Right lobe of liver (tissue), 6 donors: ENCODE data around the gene GOLIM4. TPM values are rescaled to one million over a fixed set of nuclear protein-coding genes. Genes with fewer than 3 reads are reported as not detected.
"Not testable (repeated sequence)": the region's sequence is repeated elsewhere in the genome, so short reads cannot be mapped to it uniquely, and the experiment has no call there.

Experiments used
- ATAC-seq, 4 donors: fragments of 200-7000 bp; cut with Tn5 transposase; one replicate each; pipeline ENCODE4 v1.9.1; 2020; ENCODE audit warnings: mild to moderate bottlenecking in 4 of 4, moderate library complexity in 4 of 4
- DNase-seq, 3 donors: peaks; one replicate each; pipeline ENCODE4 v3.0.0-alpha.2; 2020
- H3K27ac ChIP-seq, 3 donors: fragments of 200-600 bp; one replicate each; pipeline ENCODE4 v1.8.0; 2022
- H3K27me3 ChIP-seq, 2 donors: fragments of 200-600 bp; one replicate each; pipeline ENCODE4 v1.8.0; 2022
- H3K36me3 ChIP-seq, 4 donors: fragments of 200-600 bp; sonication (generic) in 1 of 4; one replicate each; pipeline versions ENCODE4 v1.5.1 to v1.8.0; 2017 to 2022; ENCODE audit warnings: control low read depth in 1 of 4
- H3K4me1 ChIP-seq, 4 donors: fragments of 200-600 bp; sonication (generic) in 1 of 4; one replicate each; pipeline versions ENCODE4 v1.5.1 to v1.8.0; 2017 to 2022; ENCODE audit warnings: control low read depth in 1 of 4
- H3K4me3 ChIP-seq, 3 donors: fragments of 200-600 bp; one replicate each; pipeline ENCODE4 v1.8.0; 2022
- H3K9me3 ChIP-seq, 4 donors: fragments of 200-600 bp; sonication (generic) in 1 of 4; one replicate each; pipeline versions ENCODE4 v1.5.1 to v1.8.0; 2017 to 2022; ENCODE audit warnings: control low read depth in 1 of 4
- POLR2A ChIP-seq: fragments of 450-650 bp; IDR thresholded peaks from one replicate; pipeline ENCODE4 v1.6.1; 2017; ENCODE audit warnings: antibody characterized with exemption, mild to moderate bottlenecking
- WGBS: methylation state at CpG from one replicate; pipeline ENCODE4 v1.1.6; 2018; ENCODE audit warnings: low coverage, low lambda C conversion rate; ENCODE audit not compliant: insufficient coverage; ENCODE audit errors: missing lambda C conversion rate; 5-methylcytosine and 5-hydroxymethylcytosine counted together
- intact Hi-C, 2 donors: fragments of 100-400 bp; cut with DNase I; formaldehyde crosslinking; loops; one replicate each; pipeline versions ENCODE4 v1.11.2 to v1.14.1; 2022
- total RNA-seq, 6 experiments: library from RNA; depleted of rRNA in 2 of 6; stranded (reverse); fragments of >200 nt in 2 of 6; fragmentation: NEBNext Ultra II Directional in 3 of 6; extraction: Animal tissue kit (Norgen Biotek cat#: 25700) in 3 of 6; gene quantifications; one replicate each; pipeline versions ENCODE4 v1.1.0 to v1.2.4, GENCODE V29; 2016 to 2023
- TF ChIP-seq, protein P1 (sequence below), 4 donors: fragments of 200-600 bp in 3 of 4; fragments of 450-650 bp in 1 of 4; IDR thresholded peaks; one replicate each; pipeline versions ENCODE4 v1.5.1 to v1.8.0; 2016 to 2022; ENCODE audit warnings: antibody characterized with exemption in 4 of 4, mild to moderate bottlenecking in 2 of 4
- donor health status: DM: no; HTN: yes; CAD: no.
- donor health status: DM: no; HTN: no; CAD: no.
- donor health status: DM: no; HTN: no; CAD: no.
- donor health status: DM: no; HTN: yes; CAD: no.
- donor health status: DM: no; HTN: yes; CAD: no.

Gene GOLIM4
- total RNA-seq, 6 experiments from 2014 or later: 33.3 to 44.9 (median 36.6) TPM

DNA sequence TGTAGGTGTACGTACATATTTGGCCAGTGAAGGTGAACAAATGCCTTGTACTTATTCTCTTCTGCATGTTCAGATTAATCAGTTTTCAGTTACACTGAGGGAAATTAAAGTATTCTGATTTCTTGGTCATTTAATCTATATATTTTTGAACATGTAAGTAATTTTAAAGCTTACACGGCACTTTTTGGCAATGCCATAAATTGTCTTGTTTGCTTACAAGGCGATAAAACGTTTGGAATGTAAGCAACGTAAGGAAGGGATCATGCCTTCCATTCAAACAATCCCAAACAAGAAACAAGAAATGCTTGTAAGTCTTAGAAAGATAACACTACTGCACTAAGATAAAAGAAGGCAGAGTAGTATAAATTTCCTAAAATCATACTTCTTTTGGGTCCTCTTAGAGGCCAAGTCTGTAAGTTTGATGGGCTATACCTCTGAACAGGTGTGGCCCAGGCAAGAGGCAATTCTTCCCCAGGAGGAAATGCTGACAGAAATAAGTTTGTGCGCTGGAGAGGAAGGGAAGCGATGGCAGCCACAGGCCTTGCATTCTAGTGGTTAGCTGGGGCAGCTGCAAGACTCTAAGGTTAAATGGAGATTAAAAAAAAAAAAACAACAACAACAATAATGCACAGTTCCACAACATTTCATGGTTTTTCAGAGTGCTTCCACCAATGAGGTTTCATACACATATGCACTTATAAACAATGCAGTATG lies 73.8 kb downstream of the GOLIM4 start:
- Histone ChIP-seq H3K4me1 (no peaks in the 10 kb centered on the region), H3K36me3 (peaks cover 0 to 70% (median 28%) of the 10 kb centered on the region in 4 donors), H3K27ac (no peak overlapping the region), H3K27me3 (no peaks in the 10 kb centered on the region), H3K9me3 (no peaks in the 10 kb centered on the region), H3K4me3 (no peak overlapping the region)
- DNase-seq (no peak), ATAC-seq (no peak)
- WGBS: 78% methylated on average over 7 of the region's 7 CpGs
- intact Hi-C loops: no loop called here
- no peak for TF ChIP-seq POLR2A
- TF ChIP-seq, protein P1, sequence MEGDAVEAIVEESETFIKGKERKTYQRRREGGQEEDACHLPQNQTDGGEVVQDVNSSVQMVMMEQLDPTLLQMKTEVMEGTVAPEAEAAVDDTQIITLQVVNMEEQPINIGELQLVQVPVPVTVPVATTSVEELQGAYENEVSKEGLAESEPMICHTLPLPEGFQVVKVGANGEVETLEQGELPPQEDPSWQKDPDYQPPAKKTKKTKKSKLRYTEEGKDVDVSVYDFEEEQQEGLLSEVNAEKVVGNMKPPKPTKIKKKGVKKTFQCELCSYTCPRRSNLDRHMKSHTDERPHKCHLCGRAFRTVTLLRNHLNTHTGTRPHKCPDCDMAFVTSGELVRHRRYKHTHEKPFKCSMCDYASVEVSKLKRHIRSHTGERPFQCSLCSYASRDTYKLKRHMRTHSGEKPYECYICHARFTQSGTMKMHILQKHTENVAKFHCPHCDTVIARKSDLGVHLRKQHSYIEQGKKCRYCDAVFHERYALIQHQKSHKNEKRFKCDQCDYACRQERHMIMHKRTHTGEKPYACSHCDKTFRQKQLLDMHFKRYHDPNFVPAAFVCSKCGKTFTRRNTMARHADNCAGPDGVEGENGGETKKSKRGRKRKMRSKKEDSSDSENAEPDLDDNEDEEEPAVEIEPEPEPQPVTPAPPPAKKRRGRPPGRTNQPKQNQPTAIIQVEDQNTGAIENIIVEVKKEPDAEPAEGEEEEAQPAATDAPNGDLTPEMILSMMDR (IDR thresholded peaks at IDR 0.05): no peak

DNA sequence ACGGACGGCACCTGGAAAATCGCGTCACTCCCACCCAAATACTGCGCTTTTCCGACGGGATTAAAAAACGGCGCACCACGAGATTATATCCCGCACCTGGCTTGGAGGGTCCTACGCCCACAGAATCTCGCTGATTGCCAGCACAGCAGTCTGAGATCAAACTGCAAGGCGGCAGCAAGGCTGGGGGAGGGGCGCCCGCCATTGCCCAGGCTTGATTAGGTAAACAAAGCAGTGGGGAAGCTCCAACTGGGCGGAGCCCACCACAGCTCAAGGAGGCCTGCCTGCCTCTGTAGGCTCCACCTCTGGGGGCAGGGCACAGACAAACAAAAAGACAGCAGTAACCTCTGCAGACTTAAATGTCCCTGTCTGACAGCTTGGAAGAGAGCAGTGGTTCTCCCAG lies 84.4 kb downstream of the GOLIM4 start:
- H3K4me1 ChIP-seq, H3K27ac ChIP-seq, DNase-seq, ATAC-seq, H3K27me3 ChIP-seq, H3K9me3 ChIP-seq, intact Hi-C loops, H3K4me3 ChIP-seq: not testable (repeated sequence)
- WGBS: 87% methylated on average over 4 of the region's 17 CpGs
- H3K36me3 ChIP-seq: peaks cover 0 to 21% (median 2%) of the 10 kb centered on the region in 4 donors

DNA sequence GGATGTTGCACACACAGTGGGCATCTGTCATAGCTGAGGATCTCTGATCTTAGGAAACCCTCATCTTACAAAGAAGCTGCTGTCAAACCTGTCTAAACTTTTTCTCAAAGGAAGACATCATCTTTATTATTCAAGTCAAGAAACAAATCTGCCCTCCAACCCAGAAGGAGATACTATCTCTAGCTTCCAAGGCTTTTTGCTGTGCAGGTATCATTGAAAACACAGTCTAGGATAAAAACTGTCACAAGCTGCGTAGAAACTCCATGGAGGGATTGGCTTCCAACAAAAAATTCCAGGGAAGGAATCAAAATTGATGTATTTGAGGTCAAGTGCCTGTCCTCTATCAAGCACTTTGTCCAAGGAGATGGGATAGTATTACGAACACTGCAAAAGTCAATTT lies 89.1 kb downstream of the GOLIM4 start:
- Histone ChIP-seq H3K36me3 (peaks cover 0 to 21% (median 2%) of the 10 kb centered on the region in 4 donors), H3K4me1 (no peaks in the 10 kb centered on the region), H3K9me3 (no peaks in the 10 kb centered on the region), H3K4me3 (no peak overlapping the region), H3K27me3 (no peaks in the 10 kb centered on the region), H3K27ac (no peak overlapping the region)
- TF ChIP-seq, protein P1 (IDR thresholded peaks at IDR 0.05): no peak
- TF ChIP-seq POLR2A: no peak
- intact Hi-C loops: no loop called here
- ATAC-seq (peak in 1 of 4 donors; percentile 7), DNase-seq (no peak)
- 96% methylated on average over 2 of the region's 2 CpGs for WGBS

DNA sequence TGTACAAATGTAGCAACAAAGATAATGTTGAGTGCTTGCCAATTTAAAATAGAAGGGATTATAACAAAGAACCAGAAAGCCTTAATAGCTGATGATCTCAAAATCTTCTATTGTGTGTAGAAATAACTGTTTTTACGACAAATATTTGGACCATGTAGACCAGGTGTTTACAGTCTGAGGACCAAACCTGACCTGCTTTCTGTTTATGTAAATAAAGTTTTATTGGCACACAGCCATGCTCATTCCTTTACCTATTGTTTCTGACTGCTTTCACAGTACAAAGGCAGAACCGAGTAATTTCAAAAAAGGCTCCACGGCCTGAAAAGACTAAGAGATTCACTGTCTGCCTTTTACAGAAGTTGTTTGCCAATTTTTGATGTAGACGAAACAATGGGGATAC lies 91.8 kb downstream of the GOLIM4 start:
- Histone ChIP-seq H3K9me3 (no peaks in the 10 kb centered on the region), H3K27ac (no peak overlapping the region), H3K36me3 (peaks cover 0 to under 1% (median 0%) of the 10 kb centered on the region in 4 donors), H3K27me3 (no peaks in the 10 kb centered on the region), H3K4me1 (no peaks in the 10 kb centered on the region), H3K4me3 (no peak overlapping the region)
- ATAC-seq: no peak
- intact Hi-C loops: no loop called here
- DNase-seq: no peak
- TF ChIP-seq, protein P1 (IDR thresholded peaks at IDR 0.05): no peak
- no peak for TF ChIP-seq POLR2A
- 70% methylated on average over 4 of the region's 4 CpGs for WGBS

DNA sequence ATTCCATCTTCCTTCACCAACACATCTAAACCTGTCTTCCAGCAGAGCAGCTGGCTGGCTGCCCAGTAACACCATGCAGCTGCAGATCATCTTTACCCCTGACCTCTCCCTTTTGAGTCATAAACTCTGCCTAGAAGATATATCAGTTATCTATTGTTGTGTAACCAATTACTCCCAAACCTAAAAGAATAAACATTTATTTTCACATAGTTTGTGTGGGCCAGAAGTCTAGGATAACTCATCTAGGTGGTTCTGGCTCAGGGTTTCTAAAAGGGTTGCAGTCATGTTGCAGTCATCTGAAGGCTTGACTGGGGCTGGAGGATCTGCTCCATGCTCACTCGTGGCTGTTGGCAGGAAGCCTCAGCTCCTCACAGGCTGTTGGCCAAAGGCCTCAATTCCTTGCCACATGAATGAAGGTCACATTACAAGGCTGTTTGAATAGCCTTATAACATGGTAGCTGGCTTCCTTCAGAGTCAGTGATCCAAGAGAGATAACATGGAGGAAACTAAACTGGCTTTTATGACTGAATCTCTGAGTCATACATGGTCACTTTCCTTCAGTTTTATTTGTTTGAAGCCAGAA lies 92.8 kb downstream of the GOLIM4 start:
- DNase-seq (peak in 1 of 3 donors; percentile 43), ATAC-seq (peak in 1 of 4 donors; percentile 55)
- TF ChIP-seq, protein P1 (IDR thresholded peaks at IDR 0.05): no peak
- TF ChIP-seq POLR2A: no peak
- Histone ChIP-seq H3K4me3 (no peak overlapping the region), H3K27me3 (no peaks in the 10 kb centered on the region), H3K27ac (no peak overlapping the region), H3K36me3 (no peaks in the 10 kb centered on the region), H3K9me3 (no peaks in the 10 kb centered on the region), H3K4me1 (no peaks in the 10 kb centered on the region)
- 0% methylated on average over 1 of the region's 1 CpG for WGBS
- intact Hi-C loops: no loop called here
